ENCODE data around the gene CAPG.

The CAPG gene

GRCh38 chr2:85438201-85439024 lies 28.2 kb upstream of the CAPG start:
- DNase-seq (ENCODE audit: low spot score): no peak

- peak; percentile 87 for DNase-seq (ENCODE audit: low spot score)
These were observed 27.5 kb upstream of the CAPG start for GRCh38 chr2:85437488-85438200.

GRCh38 chr2:85436836-85437487 lies 26.8 kb upstream of the CAPG start:
- no peak for DNase-seq (ENCODE audit: low spot score)

GRCh38 chr2:85435981-85436835 lies 26.0 kb upstream of the CAPG start:
- DNase-seq (ENCODE audit: low spot score): no peak

GRCh38 chr2:85435220-85435958 lies 25.2 kb upstream of the CAPG start:
- DNase-seq (ENCODE audit: low spot score): no peak

- no peak for DNase-seq (ENCODE audit: low spot score)
These were observed 24.5 kb upstream of the CAPG start for GRCh38 chr2:85434696-85435095.

- DNase-seq (ENCODE audit: low spot score): no peak
These were observed 23.4 kb upstream of the CAPG start for GRCh38 chr2:85433511-85434089.

GRCh38 chr2:85431570-85432205 lies 21.5 kb upstream of the CAPG start:
- DNase-seq (ENCODE audit: low spot score): no peak

GRCh38 chr2:85430752-85431569 lies 20.8 kb upstream of the CAPG start:
- DNase-seq (ENCODE audit: low spot score): no peak

GRCh38 chr2:85429924-85430289 lies 19.7 kb upstream of the CAPG start:
- no peak for DNase-seq (ENCODE audit: low spot score)

GRCh38 chr2:85429213-85429923 lies 19.2 kb upstream of the CAPG start:
- no peak for DNase-seq (ENCODE audit: low spot score)

GRCh38 chr2:85428343-85428881 lies 18.2 kb upstream of the CAPG start:
- no peak for DNase-seq (ENCODE audit: low spot score)

GRCh38 chr2:85427300-85427835 lies 17.2 kb upstream of the CAPG start:
- no peak for DNase-seq (ENCODE audit: low spot score)

- DNase-seq (ENCODE audit: low spot score): no peak
These were observed 15.4 kb upstream of the CAPG start for GRCh38 chr2:85425588-85425987.

GRCh38 chr2:85423525-85423924 lies 13.4 kb upstream of the CAPG start:
- no peak for DNase-seq (ENCODE audit: low spot score)

- DNase-seq (ENCODE audit: low spot score): no peak
These were observed 11.9 kb upstream of the CAPG start for GRCh38 chr2:85422072-85422457.

- no peak for DNase-seq (ENCODE audit: low spot score)
These were observed 11.3 kb upstream of the CAPG start for GRCh38 chr2:85421260-85422071.
